A673 (cell line): ENCODE results near the gene PASK. TPM values are rescaled to one million over a fixed set of nuclear protein-coding genes. Genes with fewer than 3 reads are reported as not detected.

Source experiments
- BruUV-seq: library from RNA; stranded (reverse); fragments of 400-500 nt; replicated peaks from 2 replicates; lab custom pipeline; 2021; lab: Mats Ljungman, UMichigan
- CTCF ChIA-PET: fragments of 300-600 bp; sonication (Branson Sonifier 250); formaldehyde crosslinking; loops from one replicate; lab custom pipeline; 2022; ENCODE audit warnings: antibody characterized with exemption; lab: Charles Lee
- POLR2A ChIA-PET: fragments of 300-600 bp; sonication (Branson Sonifier 250); formaldehyde crosslinking; loops from one replicate; lab custom pipeline; 2022; ENCODE audit warnings: antibody characterized with exemption; ENCODE audit not compliant: low non-redundant PET; lab: Charles Lee
- DNase-seq: peaks from one replicate; pipeline ENCODE4 v3.0.0-alpha.2; 2015; ENCODE audit warnings: low spot score
- H3K27ac ChIP-seq: fragments of 200-600 bp; sonication (generic); 2 replicates; pipeline ENCODE4 v1.5.1; 2016; ENCODE audit warnings: mixed run types, low read depth, mild to moderate bottlenecking, mixed read lengths, antibody characterized with exemption, low read length; ENCODE audit not compliant: poor library complexity, severe bottlenecking
- H3K27me3 ChIP-seq: fragments of 200-600 bp; sonication (generic); replicated peaks from 2 replicates; pipeline ENCODE4 v1.6.1; 2017; ENCODE audit warnings: mixed run types, low read depth, mild to moderate bottlenecking, mixed read lengths, antibody characterized with exemption, low read length; ENCODE audit not compliant: insufficient read depth, poor library complexity
- H3K36me3 ChIP-seq: fragments of 200-600 bp; sonication (generic); 2 replicates; pipeline ENCODE4 v1.6.1; 2016; ENCODE audit warnings: mixed run types, mild to moderate bottlenecking, mixed read lengths, antibody characterized with exemption, low read length; ENCODE audit not compliant: insufficient read depth, poor library complexity, severe bottlenecking
- H3K4me1 ChIP-seq: fragments of 200-600 bp; sonication (generic); 2 replicates; pipeline ENCODE4 v1.6.1; 2017; ENCODE audit warnings: mixed run types, mild to moderate bottlenecking, mixed read lengths, antibody characterized with exemption, low read length; ENCODE audit not compliant: insufficient read depth, poor library complexity, severe bottlenecking
- H3K4me3 ChIP-seq: fragments of 200-600 bp; sonication (generic); 2 replicates; pipeline ENCODE4 v1.5.1; 2016; ENCODE audit warnings: low read depth, mixed run types, mild to moderate bottlenecking, mixed read lengths, low read length; ENCODE audit not compliant: poor library complexity, severe bottlenecking
- H3K9me3 ChIP-seq: fragments of 200-600 bp; sonication (generic); 2 replicates; pipeline ENCODE4 v1.6.1; 2016; ENCODE audit warnings: mixed run types, low read depth, mild to moderate bottlenecking, mixed read lengths, antibody characterized with exemption, low read length; ENCODE audit not compliant: poor library complexity, severe bottlenecking
- CTCF ChIP-seq: fragments of 300-800, 200-600 bp; sonication (generic); conservative IDR thresholded peaks from 2 replicates; pipeline ENCODE4 v1.5.1; 2017; ENCODE audit warnings: low read depth, mild to moderate bottlenecking, antibody characterized with exemption, low read length, moderate library complexity, mixed read lengths
- EZH2 ChIP-seq: fragments of 200-600 bp; sonication (generic); IDR thresholded peaks from 2 replicates; pipeline ENCODE4 v1.6.1; 2017; ENCODE audit warnings: borderline replicate concordance, low read depth, mild to moderate bottlenecking, mixed read lengths, antibody characterized with exemption, low read length; ENCODE audit not compliant: poor library complexity, severe bottlenecking
- intact Hi-C: fragments of 100-400 bp; cut with micrococcal nuclease; formaldehyde crosslinking; loops from one replicate; pipeline ENCODE4 v1.10.0; 2022; ENCODE audit not compliant: unreplicated experiment
- total RNA-seq: library from RNA; stranded (reverse); gene quantifications from 2 replicates; pipeline ENCODE4 v1.2.3, GENCODE V29; 2021

PASK gene
- total RNA-seq, 1 experiment from 2014 or later = 59.4 TPM

GRCh38 chr2:241088376-241088775 lies 60.9 kb downstream of the PASK start:
- ChIA-PET CTCF (no interaction called here), POLR2A (no interaction called here)

GRCh38 chr2:241087420-241088268 lies 61.6 kb downstream of the PASK start:
- TF ChIP-seq CTCF (no peak), EZH2 (no peak)
- Histone ChIP-seq H3K9me3 (no peaks in the 10 kb centered on the region), H3K4me1 (no peaks in the 10 kb centered on the region), H3K36me3 (peaks cover 46% of the 10 kb centered on the region), H3K4me3 (no peak overlapping the region), H3K27ac (no peak overlapping the region), H3K27me3 (no peaks in the 10 kb centered on the region)
- ChIA-PET POLR2A (no interaction called here), CTCF (no interaction called here)
- intact Hi-C loops = no loop called here
- DNase-seq = no peak
- no TSS peak for BruUV-seq

More at GRCh38 chr2:241088376-241088775, 60.9 kb downstream of the PASK start:
- Histone ChIP-seq H3K4me3 (no peak overlapping the region), H3K4me1 (no peaks in the 10 kb centered on the region), H3K36me3 (peaks cover 49% of the 10 kb centered on the region), H3K27me3 (no peaks in the 10 kb centered on the region), H3K27ac (no peak overlapping the region), H3K9me3 (no peaks in the 10 kb centered on the region)
- no peak for TF ChIP-seq EZH2
- TF ChIP-seq CTCF = no peak
- no TSS peak for BruUV-seq
- no peak for DNase-seq
- intact Hi-C loops = no loop called here

GRCh38 chr2:241084856-241085444 lies 64.3 kb downstream of the PASK start:
- Histone ChIP-seq H3K27me3 (no peaks in the 10 kb centered on the region), H3K9me3 (no peaks in the 10 kb centered on the region), H3K27ac (no peak overlapping the region), H3K4me1 (no peaks in the 10 kb centered on the region), H3K36me3 (peaks cover 35% of the 10 kb centered on the region), H3K4me3 (no peak overlapping the region)
- ChIA-PET POLR2A (interaction anchor here (0.5 kb wide), 1 partner anchor 10 kb away, joined by 16 read pairs; no protein-coding TSS in a partner anchor), CTCF (no interaction called here)
- no peak for DNase-seq
- intact Hi-C loops = no loop called here
- BruUV-seq = TSS peak; percentile 23
- TF ChIP-seq EZH2 (no peak), CTCF (no peak)
